Measurements from ENCODE around the gene IL33. TPM values are rescaled to one million over a fixed set of nuclear protein-coding genes. Genes with fewer than 3 reads are reported as not detected.
A peak's percentile ranks its signal among the peaks of the same experiment; 100 is the strongest.

Gene IL33
- total RNA-seq, 1 donor from 2014 or later, result 108 TPM

DNA sequence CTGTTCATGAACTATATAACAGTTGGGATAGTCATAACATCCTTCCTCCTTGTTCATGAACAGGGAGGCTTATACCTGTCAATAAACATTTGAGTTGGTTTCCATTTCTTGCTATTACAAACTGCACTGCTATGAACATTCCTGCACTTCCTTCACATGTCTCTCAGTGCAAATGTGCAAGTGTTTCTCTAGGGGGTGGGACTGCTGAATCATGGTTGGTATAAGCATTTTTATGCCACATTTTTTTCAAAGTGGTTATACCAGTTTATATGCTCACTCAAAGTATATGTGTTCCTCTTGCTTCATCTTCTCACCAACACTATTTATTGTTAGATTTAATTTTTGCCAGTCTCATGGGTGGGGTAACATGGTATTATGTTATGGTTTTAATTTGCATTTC lies 86.8 kb downstream of the IL33 start:
- DNase-seq (ENCODE audit: low spot score), result peak; percentile 9

DNA sequence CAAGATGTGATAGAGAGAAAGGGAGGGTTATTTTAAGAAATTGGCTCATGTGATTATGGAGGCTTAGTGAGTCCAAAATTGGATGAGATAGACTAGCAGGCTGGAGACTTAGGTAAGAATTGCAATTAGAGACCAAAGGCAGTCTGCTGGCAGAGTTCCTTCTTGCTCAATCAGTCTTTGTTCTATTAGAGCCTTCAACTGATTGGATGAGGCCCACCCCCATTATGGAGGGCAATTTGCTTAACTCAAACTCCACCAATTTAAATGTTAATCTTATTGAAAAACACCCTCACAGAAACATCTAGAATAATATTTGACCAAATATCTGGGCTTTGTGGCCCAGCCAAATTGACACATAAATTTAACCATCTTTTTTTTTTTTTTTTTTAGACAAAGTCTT lies 88.6 kb downstream of the IL33 start:
- DNase-seq (ENCODE audit: low spot score), result no peak

- DNase-seq (ENCODE audit: low spot score), result peak; percentile 49
Measured at GRCh38 chr9:6305954-6306563, 90.5 kb downstream of the IL33 start.

Other genes starting within 250 kb of the IL33 start
- 25.0 TPM for gene RANBP6, start 200.2 kb upstream of the IL33 start, total RNA-seq (ENCODE audit: insufficient read depth, low replicate concordance)
- 4.6 TPM for gene TPD52L3, start 112.6 kb downstream of the IL33 start, total RNA-seq (ENCODE audit: insufficient read depth, low replicate concordance)
- 78.5 TPM for gene UHRF2, start 197.4 kb downstream of the IL33 start, total RNA-seq (ENCODE audit: insufficient read depth, low replicate concordance)